Thoracic aorta endothelial cell (primary cell): Measurements from ENCODE around the gene SLC38A11. TPM values are rescaled to one million over a fixed set of nuclear protein-coding genes. Genes with fewer than 3 reads are reported as not detected.

Experiments used
- small RNA-seq: library from RNA; depleted of rRNA; stranded (forward); fragments of <200 nt; gene quantifications from one replicate; pipeline ENCODE3, GENCODE V24; 2012
- total RNA-seq: library from RNA; depleted of rRNA; stranded (reverse); fragments of >200 nt; gene quantifications from 2 replicates; pipeline ENCODE4 v1.2.3, GENCODE V29; 2012

The SLC38A11 gene, protein sequence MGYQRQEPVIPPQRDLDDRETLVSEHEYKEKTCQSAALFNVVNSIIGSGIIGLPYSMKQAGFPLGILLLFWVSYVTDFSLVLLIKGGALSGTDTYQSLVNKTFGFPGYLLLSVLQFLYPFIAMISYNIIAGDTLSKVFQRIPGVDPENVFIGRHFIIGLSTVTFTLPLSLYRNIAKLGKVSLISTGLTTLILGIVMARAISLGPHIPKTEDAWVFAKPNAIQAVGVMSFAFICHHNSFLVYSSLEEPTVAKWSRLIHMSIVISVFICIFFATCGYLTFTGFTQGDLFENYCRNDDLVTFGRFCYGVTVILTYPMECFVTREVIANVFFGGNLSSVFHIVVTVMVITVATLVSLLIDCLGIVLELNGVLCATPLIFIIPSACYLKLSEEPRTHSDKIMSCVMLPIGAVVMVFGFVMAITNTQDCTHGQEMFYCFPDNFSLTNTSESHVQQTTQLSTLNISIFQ
- total RNA-seq, result not detected in 2 replicates

DNA sequence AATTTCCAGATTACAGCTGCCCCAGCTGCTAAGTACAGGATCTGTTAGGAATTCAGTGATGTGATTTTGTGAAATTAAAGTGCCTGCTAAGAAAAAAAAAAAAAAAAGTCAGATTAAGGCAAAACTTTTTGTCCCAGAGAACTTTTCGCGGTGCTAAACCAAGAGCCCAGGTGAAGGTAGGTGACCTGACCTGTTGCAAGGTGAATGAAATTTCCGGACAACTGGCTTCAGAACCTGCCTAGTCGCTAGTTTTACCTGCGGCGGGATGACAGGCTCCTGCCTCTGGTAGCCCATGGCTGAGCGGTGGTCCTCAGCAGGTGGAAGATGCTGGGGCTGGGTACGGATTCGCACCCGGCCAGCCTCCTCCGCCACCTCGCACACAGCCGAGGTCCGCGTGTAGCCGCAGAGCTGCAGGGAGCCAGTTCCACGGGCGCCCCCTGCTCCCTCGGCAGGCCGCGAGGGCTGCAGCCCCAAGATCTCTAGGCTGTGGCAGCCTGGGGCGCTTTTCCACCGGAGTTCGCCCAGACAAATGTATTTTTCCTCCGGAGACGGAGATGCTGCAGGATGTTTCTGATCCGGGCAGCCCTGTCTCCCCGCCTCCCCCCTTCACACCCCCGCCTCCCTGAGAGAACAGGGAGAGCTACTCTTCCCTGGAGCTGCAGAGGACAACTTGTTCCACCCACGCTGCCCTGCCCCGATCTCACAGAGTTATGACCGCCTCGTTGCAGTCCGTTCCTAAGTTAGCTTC is at the start of gene SLC38A11:
TSS of gene SLC38A11 (minus strand) at position 572 of the 748 bp plus-strand sequence. CDS start at position 294, 278 bp downstream.

Small RNA genes lying within 50 kb of the gene (small RNA-seq; reads per million reads assigned to genes)
- gene RNA5SP110 (not detected), gene RNA5SP111 (not detected)

Other genes with a start within 250 kb of the SLC38A11 start
- gene COBLL1, start 113.7 kb downstream of the SLC38A11 start, total RNA-seq, result 30.2 and 56.1 TPM in 2 replicates
- gene SCN3A, start 248.5 kb upstream of the SLC38A11 start, total RNA-seq, result not detected in 2 replicates